HG03108 (cell line): Measurements from ENCODE around the gene PDE1C.
A peak's percentile ranks its signal among the peaks of the same experiment; 100 is the strongest.

ENCODE experiments used
- ATAC-seq: cut with Tn5 transposase; IDR thresholded peaks from one replicate; pipeline ENCODE4 v1.9.1; 2021; ENCODE audit warnings: moderate library complexity; ENCODE audit not compliant: unreplicated experiment

Gene PDE1C

GRCh38 chr7:32075612-32076011 is 5.4 kb upstream of the PDE1C start:
- no peak for ATAC-seq

GRCh38 chr7:32074787-32075585 is 4.8 kb upstream of the PDE1C start:
- ATAC-seq = no peak

DNA sequence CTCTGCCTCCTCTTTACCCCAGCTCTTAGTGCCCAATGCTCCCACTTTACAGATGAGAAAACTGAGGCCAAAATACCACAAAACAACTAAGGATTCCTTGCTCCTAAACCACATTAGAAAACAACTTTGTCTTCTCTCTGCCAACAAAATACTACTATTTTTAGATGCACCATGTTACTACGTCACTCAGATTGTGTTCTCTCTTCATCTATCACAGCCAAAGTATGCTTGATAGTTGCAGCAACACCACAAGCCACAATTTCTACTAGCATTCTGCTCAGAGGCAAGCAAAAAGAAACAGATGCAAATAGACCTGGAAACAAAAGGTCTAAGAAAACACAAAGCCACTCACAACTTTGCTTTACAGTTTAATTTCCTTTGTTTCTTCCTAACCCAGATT is 3.3 kb upstream of the PDE1C start:
- ATAC-seq = no peak

- ATAC-seq = no peak
These were observed 2.2 kb upstream of the PDE1C start for GRCh38 chr7:32072397-32072796.

DNA sequence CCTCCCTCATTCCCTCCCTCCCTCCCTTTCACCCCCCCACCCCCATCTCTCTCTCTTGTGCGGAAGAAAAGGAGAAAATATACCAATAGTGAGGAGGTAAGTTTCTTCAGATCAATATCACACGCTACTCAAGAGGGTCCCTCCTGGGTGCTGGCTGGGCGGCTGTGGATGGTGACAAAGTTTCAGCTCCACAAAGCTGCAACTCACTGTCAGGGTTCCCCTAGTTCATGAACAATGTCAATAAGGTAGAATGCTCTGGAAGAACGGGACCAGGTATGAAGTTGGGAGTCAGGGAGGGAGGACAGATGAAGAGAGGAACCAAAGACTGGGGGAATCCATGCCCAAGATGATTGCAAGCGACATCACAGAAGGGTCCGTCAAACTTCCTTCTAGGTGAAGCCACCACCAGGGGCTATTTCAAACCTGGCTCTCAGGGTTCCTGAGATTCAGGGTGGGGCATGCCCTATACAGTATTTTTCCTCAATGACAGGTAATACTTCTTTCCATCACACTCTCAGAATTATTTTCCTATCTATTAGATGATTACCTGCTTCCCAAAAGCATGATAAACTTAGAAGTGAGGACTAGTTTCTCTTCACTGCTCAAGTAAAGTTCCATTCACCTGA is 1.4 kb upstream of the PDE1C start:
- no peak for ATAC-seq

DNA sequence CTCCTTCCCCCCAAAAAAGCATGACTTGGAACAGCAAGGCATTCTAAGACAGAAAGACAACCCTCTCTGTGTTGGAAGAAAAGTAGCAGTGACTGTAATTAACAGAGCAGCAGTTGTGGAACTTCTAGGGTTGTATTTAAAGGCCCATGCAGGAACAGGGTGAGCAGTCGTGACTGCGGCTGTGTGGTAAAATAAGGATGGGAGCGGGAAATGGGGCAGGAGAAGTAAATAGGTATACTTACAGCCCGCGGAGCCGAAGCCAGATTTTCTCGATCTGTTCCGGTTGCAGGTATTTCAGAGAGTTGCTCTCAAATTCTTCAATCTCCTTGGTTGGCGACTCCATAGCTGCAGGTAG is 179 bp downstream of the PDE1C start:
- ATAC-seq = no peak

GRCh38 chr7:32069116-32069650 is 1.0 kb downstream of the PDE1C start:
- no peak for ATAC-seq

DNA sequence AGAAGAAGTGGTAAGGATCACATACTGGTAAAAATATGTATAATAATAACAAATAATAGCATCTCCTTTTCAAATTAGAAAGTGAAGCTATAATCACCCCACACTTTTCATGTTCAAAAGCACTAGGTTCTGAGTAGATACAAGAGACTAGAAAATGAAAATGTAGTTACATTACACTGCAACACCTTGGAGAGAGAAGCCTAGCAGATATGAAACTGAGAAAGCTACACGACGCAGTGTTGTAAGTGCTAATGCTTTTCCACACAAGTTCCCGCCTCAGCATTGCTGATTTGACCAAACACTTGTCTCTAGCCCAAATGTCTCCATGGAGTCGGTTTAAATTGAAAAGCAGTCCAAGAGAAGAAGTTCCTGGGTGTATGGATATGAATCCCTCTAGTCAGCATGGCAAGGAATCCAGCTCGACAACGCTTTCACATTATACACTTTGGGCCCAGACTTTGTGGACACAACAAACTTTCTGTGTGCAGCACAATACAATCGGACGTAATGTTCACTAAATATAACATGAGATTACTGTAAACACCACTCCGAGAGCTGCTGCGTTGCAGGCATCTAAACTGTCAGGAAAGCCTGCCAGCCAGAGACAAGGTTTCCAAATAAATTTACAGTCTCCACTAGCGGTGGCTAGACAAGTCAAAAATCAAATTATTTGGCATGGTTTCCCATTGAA is 1.7 kb downstream of the PDE1C start:
- no peak for ATAC-seq

GRCh38 chr7:32066441-32066840 is 3.8 kb downstream of the PDE1C start:
- ATAC-seq = no peak

DNA sequence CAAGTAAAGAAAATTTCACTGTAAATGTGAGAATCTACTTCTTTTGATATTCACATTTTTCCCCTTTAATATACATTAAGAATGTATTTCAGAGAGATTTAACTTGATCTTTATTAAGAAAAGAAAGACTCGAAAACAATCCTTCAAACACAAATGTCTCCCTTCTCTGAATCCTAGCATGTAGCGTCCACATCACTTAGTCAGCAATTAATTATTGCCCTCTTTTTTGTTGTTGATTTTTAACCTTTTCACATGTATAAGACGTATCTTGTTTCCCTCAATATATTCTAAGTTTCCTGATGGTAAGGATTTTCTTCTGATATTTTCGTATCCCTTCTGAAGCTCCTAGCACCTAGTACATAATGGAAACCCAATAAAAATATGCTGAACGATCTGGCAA is 6.6 kb downstream of the PDE1C start:
- no peak for ATAC-seq

- no peak for ATAC-seq
These were observed 8.1 kb downstream of the PDE1C start for GRCh38 chr7:32062150-32062549.

GRCh38 chr7:32061346-32061745 is 8.9 kb downstream of the PDE1C start:
- ATAC-seq = no peak

- no peak for ATAC-seq
These were observed 10.8 kb downstream of the PDE1C start for GRCh38 chr7:32059289-32060011.

GRCh38 chr7:32058002-32058401 is 12.2 kb downstream of the PDE1C start:
- no peak for ATAC-seq

- ATAC-seq = no peak
These were observed 13.4 kb downstream of the PDE1C start for GRCh38 chr7:32056767-32057166.

DNA sequence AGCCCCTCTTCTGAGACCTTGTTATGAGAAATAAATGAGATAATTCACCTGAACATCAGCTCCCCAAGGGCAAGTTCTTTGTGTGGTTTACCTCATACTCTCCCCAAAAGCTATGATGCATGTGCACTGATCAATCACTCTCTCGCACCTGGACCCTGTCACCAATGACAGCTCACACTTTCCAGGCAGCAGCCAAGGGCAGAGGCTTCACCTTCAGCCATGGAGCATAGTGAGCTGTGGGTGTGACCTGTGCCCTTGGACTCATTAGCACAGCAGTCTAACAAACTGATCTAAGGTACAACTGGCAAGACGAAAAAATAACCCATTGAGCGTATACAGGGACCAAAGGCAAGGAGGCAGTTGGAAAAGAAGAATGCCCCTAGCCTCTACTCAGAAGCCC is 17.0 kb downstream of the PDE1C start:
- no peak for ATAC-seq

DNA sequence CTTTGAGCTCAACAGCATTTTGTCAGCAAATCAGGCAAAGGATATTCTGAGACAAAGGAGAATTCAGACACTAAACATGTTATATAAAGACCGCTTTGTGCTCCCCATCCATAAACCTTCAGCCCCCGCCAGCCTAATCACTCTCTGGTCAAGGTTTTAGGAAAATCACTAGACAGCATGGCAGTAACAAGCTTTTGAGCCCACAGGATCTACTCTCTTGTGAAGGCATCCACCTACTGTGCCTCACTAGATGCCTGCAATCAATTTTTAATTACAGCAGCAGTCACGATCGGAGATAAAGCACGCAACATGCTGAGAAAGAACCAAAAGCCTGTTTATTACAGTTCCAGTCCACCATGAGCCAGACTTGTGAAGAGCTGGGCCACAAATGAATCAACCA is 19.1 kb downstream of the PDE1C start:
- no peak for ATAC-seq

- no peak for ATAC-seq
These were observed 20.6 kb downstream of the PDE1C start for GRCh38 chr7:32049599-32049998.

DNA sequence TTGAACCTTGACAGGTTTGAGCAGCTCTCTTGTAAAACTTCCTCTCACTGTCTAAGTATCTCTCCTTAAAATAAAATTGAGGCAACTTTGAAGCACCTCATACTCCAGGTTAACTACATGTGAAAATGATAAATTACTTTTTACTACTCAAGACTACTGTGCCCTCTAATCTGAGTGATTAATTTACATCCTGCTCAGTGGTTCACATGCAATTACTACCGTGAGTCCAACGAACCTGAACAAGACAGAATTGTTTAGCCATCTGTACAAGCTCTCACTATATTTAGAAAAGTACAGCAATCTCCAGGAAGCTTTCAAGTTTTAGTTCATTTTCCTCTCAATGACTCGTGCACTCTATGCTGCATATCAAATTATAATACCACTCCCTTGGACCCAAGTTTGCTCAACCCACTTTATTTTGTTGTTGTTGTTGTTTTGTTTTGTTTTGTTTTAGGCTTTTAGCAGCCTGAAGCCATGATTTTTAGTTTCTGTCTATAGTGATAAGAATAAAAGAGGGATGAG is 21.2 kb downstream of the PDE1C start:
- ATAC-seq = peak; percentile 73

- ATAC-seq = no peak
These were observed 22.4 kb downstream of the PDE1C start for GRCh38 chr7:32047801-32048200.

- no peak for ATAC-seq
These were observed 23.1 kb downstream of the PDE1C start for GRCh38 chr7:32047075-32047474.
